Endothelial cell of umbilical vein (primary cell): ENCODE data around the gene FLT1. TPM values are rescaled to one million over a fixed set of nuclear protein-coding genes. Genes with fewer than 3 reads are reported as not detected.

Experiments
- BruUV-seq: library from RNA; stranded (reverse); fragments of 400-500 nt; replicated peaks from 2 replicates; lab custom pipeline; 2021; lab: Mats Ljungman, UMichigan
- CTCF ChIA-PET: fragments of 300-600, 350-600 bp; sonication (Branson Sonifier 250); formaldehyde crosslinking; loops from one replicate; lab custom pipeline; 2021; ENCODE audit warnings: antibody characterized with exemption, inconsistent platforms; lab: Charles Lee
- POLR2A ChIA-PET: fragments of 300-600, 350-600 bp; sonication (Branson Sonifier 250); formaldehyde crosslinking; loops from one replicate; lab custom pipeline; 2021; ENCODE audit warnings: antibody characterized with exemption, inconsistent platforms; lab: Charles Lee
- DNase-seq: peaks from one replicate; pipeline ENCODE4 v3.0.0-alpha.2; 2011; ENCODE audit warnings: low read depth, low spot score
- FAIRE-seq: peaks from 2 replicates; lab custom pipeline; 2011; peaks lifted over from hg19 to GRCh38; lab: Jason Lieb, UNC
- H2AFZ ChIP-seq: 2 replicates; pipeline ENCODE4 v1.6.0; 2012; ENCODE audit warnings: low read depth, low read length, control low read depth, inconsistent platforms
- H3K27ac ChIP-seq: 2 replicates; pipeline ENCODE4 v1.5.1; 2011; ENCODE audit warnings: low read depth, mild to moderate bottlenecking, control low read depth, low read length, moderate library complexity; ENCODE audit not compliant: insufficient read depth
- H3K27me3 ChIP-seq, 2 experiments: 2 replicates each; pipeline versions ENCODE4 v1.6.0 to v1.6.1; 2011; ENCODE audit warnings: low read length in 2 of 2, mixed read lengths in 1 of 2; ENCODE audit not compliant: control insufficient read depth in 2 of 2, insufficient read depth in 2 of 2
- H3K36me3 ChIP-seq, 2 experiments: 2 replicates in 1 of 2; 3 replicates in 1 of 2; pipeline ENCODE4 v1.5.1; 2011; ENCODE audit warnings: low read length in 2 of 2, mild to moderate bottlenecking in 1 of 2, moderate library complexity in 1 of 2; ENCODE audit not compliant: control insufficient read depth in 2 of 2, insufficient read depth in 2 of 2; ENCODE audit errors: extremely low read depth in 1 of 2
- H3K4me1 ChIP-seq: 3 replicates; pipeline ENCODE4 v1.5.1; 2011; ENCODE audit warnings: mild to moderate bottlenecking, low read length; ENCODE audit not compliant: control insufficient read depth, insufficient read depth; ENCODE audit errors: extremely low read depth
- H3K4me2 ChIP-seq: 2 replicates; pipeline ENCODE4 v1.6.1; 2011; ENCODE audit warnings: low read length, control low read depth, mixed read lengths; ENCODE audit not compliant: insufficient read depth
- H3K4me3 ChIP-seq, 3 experiments: fragments of 200-600 bp in 1 of 3; sonication (generic), shearing (Covaris generic) in 1 of 3; replicated peaks in 1 of 3; 2 replicates each; pipeline ENCODE4 v1.5.1; 2011 to 2016; ENCODE audit warnings: control low read depth in 3 of 3, low read length in 3 of 3, mild to moderate bottlenecking in 2 of 3, inconsistent platforms in 1 of 3, low read depth in 1 of 3, moderate library complexity in 1 of 3; ENCODE audit not compliant: insufficient read depth in 1 of 3
- H3K79me2 ChIP-seq: 2 replicates; pipeline ENCODE4 v1.6.0; 2012; ENCODE audit warnings: low read length, inconsistent platforms; ENCODE audit not compliant: control insufficient read depth, insufficient read depth
- H3K9ac ChIP-seq: replicated peaks from 2 replicates; pipeline ENCODE3; 2011; ENCODE audit warnings: low read length, control low read depth; ENCODE audit not compliant: insufficient read depth; ENCODE audit errors: extremely low read depth
- H3K9me1 ChIP-seq: replicated peaks from 3 replicates; pipeline ENCODE4 v1.6.0; 2011; ENCODE audit warnings: mild to moderate bottlenecking, low read length; ENCODE audit not compliant: control insufficient read depth, insufficient read depth; ENCODE audit errors: extremely low read depth
- H3K9me3 ChIP-seq: replicated peaks from 2 replicates; pipeline ENCODE4 v1.5.1; 2012; ENCODE audit warnings: low read length, inconsistent platforms; ENCODE audit not compliant: control insufficient read depth, insufficient read depth
- H4K20me1 ChIP-seq: replicated peaks from 2 replicates; pipeline ENCODE3; 2011; ENCODE audit warnings: mild to moderate bottlenecking, low read length; ENCODE audit not compliant: control insufficient read depth, insufficient read depth; ENCODE audit errors: extremely low read depth
- EZH2 ChIP-seq: IDR thresholded peaks from 2 replicates; pipeline ENCODE4 v1.6.1; 2012; ENCODE audit warnings: borderline replicate concordance, low read depth, mild to moderate bottlenecking, moderate library complexity, low read length, inconsistent platforms; ENCODE audit not compliant: severe bottlenecking
- FOS ChIP-seq: IDR thresholded peaks from 2 replicates; pipeline ENCODE4 v1.6.1; 2011; ENCODE audit warnings: mild to moderate bottlenecking, low read length, moderate library complexity, borderline replicate concordance; ENCODE audit not compliant: insufficient read depth
- GATA2 ChIP-seq: IDR thresholded peaks from 2 replicates; pipeline ENCODE4 v1.7.0; 2011; ENCODE audit warnings: low read depth, mild to moderate bottlenecking, moderate library complexity, mixed read lengths, low read length; ENCODE audit not compliant: insufficient read length, insufficient read depth
- JUN ChIP-seq: IDR thresholded peaks from 2 replicates; pipeline ENCODE4 v1.6.1; 2011; ENCODE audit warnings: borderline replicate concordance, low read depth; ENCODE audit not compliant: insufficient read length, insufficient read depth
- MYC ChIP-seq: IDR thresholded peaks from one replicate; pipeline ENCODE4 v1.6.1; 2011; ENCODE audit warnings: mild to moderate bottlenecking, low read depth, low read length
- POLR2A ChIP-seq: IDR thresholded peaks from 2 replicates; pipeline ENCODE4 v1.6.1; 2012; ENCODE audit warnings: low read depth, mild to moderate bottlenecking, control low read depth, low read length
- POLR2AphosphoS5 ChIP-seq: IDR thresholded peaks from 2 replicates; pipeline ENCODE4 v1.6.1; 2012; ENCODE audit warnings: low read depth, mild to moderate bottlenecking, control low read depth, low read length, moderate library complexity; ENCODE audit not compliant: insufficient read depth
- dilution Hi-C: fragments of 300-500 bp; cut with MboI; formaldehyde crosslinking; loops from one replicate; pipeline ENCODE4 v1.15.0; 2019; ENCODE audit warnings: low sequenced_read_pairs; ENCODE audit not compliant: extremely low pct_ligation_motif_present
- intact Hi-C: fragments of 100-400 bp; cut with micrococcal nuclease; formaldehyde crosslinking; loops from one replicate; pipeline ENCODE4 v1.10.0; 2022
- polyA plus RNA-seq, 4 experiments: library from polyadenylated mRNA; depleted of rRNA in 3 of 4; stranded (reverse) in 3 of 4; unstranded in 1 of 4; fragments of >200 nt; gene quantifications; 2 replicates each; pipeline versions ENCODE4 v1.2.1 to v1.2.3, GENCODE V29; 2011 to 2012; ENCODE audit warnings: missing spikeins in 1 of 4
- total RNA-seq: library from RNA; stranded (reverse); gene quantifications from 2 replicates; pipeline ENCODE4 v1.2.3, GENCODE V29; 2021
- TF ChIP-seq, protein P1 (sequence below), 2 donors: IDR thresholded peaks; 1 replicate in 1 of 2; 2 replicates in 1 of 2; pipeline ENCODE4 v1.5.1; 2011; ENCODE audit warnings: low read length in 2 of 2, mild to moderate bottlenecking in 2 of 2, moderate library complexity in 2 of 2, control low read depth in 1 of 2, inconsistent platforms in 1 of 2, low read depth in 1 of 2; ENCODE audit not compliant: insufficient read depth in 1 of 2; ENCODE audit errors: extremely low read depth in 1 of 2
- TF ChIP-seq, protein P2 (sequence below): IDR thresholded peaks from 2 replicates; pipeline ENCODE4 v1.6.1; 2011; ENCODE audit not compliant: insufficient read depth, insufficient read length

Gene FLT1
- total and polyA plus RNA-seq, 2 donors (not counting 3 experiments of a cell fraction or from before 2014, with no cell fraction given) = 16.0 to 104 TPM

DNA sequence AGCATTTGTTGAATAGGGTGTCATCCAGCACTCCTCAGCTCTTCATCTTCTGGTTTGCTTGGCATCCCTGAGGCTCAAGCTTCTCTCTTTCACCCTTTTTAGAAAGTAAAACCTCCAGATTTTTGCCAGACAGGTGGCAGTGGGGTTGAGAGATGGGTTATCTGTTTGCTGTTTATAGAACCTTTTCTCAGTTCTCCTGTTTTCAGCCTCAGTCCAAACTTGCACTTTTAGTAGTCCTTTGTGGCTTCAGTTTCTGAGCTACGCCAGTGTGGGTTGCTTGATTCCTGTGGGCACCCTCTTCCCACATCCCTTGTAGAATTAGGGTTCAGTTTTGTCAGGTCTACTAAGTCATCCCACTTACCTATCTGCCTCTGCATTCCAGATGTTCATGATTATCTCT is 208.7 kb downstream of the FLT1 start:
- BruUV-seq = no TSS peak
- no peaks in the 10 kb centered on the region for H3K79me2 ChIP-seq
- no peak for TF ChIP-seq JUN
- TF ChIP-seq POLR2A = no peak
- no peak for TF ChIP-seq FOS
- TF ChIP-seq, protein P1, sequence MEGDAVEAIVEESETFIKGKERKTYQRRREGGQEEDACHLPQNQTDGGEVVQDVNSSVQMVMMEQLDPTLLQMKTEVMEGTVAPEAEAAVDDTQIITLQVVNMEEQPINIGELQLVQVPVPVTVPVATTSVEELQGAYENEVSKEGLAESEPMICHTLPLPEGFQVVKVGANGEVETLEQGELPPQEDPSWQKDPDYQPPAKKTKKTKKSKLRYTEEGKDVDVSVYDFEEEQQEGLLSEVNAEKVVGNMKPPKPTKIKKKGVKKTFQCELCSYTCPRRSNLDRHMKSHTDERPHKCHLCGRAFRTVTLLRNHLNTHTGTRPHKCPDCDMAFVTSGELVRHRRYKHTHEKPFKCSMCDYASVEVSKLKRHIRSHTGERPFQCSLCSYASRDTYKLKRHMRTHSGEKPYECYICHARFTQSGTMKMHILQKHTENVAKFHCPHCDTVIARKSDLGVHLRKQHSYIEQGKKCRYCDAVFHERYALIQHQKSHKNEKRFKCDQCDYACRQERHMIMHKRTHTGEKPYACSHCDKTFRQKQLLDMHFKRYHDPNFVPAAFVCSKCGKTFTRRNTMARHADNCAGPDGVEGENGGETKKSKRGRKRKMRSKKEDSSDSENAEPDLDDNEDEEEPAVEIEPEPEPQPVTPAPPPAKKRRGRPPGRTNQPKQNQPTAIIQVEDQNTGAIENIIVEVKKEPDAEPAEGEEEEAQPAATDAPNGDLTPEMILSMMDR (IDR thresholded peaks at IDR 0.05; ENCODE audit: extremely low read depth in 1 of 2, insufficient read depth in 1 of 2, low read depth in 1 of 2, low read length in 2 of 2) = no peak
- TF ChIP-seq EZH2 = no peak
- no peak for TF ChIP-seq GATA2
- TF ChIP-seq, protein P2, sequence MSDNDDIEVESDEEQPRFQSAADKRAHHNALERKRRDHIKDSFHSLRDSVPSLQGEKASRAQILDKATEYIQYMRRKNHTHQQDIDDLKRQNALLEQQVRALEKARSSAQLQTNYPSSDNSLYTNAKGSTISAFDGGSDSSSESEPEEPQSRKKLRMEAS = no peak
- no peak for TF ChIP-seq POLR2AphosphoS5
- TF ChIP-seq MYC = no peak
- H3K9ac ChIP-seq = no peak overlapping the region
- no peaks in the 10 kb centered on the region for H4K20me1 ChIP-seq
- FAIRE-seq (no peak), DNase-seq (no peak)
- intact Hi-C loops (no loop called here), dilution Hi-C loops (no loop called here)
- ChIA-PET POLR2A (no interaction called here), CTCF (no interaction called here)
- H3K9me3 ChIP-seq = no peaks in the 10 kb centered on the region
- no peak overlapping the region for H2AFZ ChIP-seq
- no peak overlapping the region for H3K4me3 ChIP-seq
- no peak overlapping the region for H3K27ac ChIP-seq
- no peaks in the 10 kb centered on the region for H3K4me1 ChIP-seq
- no peak overlapping the region for H3K4me2 ChIP-seq
- H3K9me1 ChIP-seq = no peaks in the 10 kb centered on the region
- no peaks in the 10 kb centered on the region for H3K36me3 ChIP-seq
- H3K27me3 ChIP-seq = no peaks in the 10 kb centered on the region
